Measurements from ENCODE around the gene S100A13. TPM values are rescaled to one million over a fixed set of nuclear protein-coding genes. Genes with fewer than 3 reads are reported as not detected.
A peak's percentile ranks its signal among the peaks of the same experiment; 100 is the strongest.

S100A13 gene
- total and polyA plus RNA-seq, 8 donors: 75.1 to 110 (median 84.6) TPM

- no peak for DNase-seq
- intact Hi-C loops (cut with DNase I): no loop called here
- Histone ChIP-seq H3K27me3 (no peaks in the 10 kb centered on the region), H3K27ac (peak overlapping the region; percentile 75 to 86), H3K9me3 (no peaks in the 10 kb centered on the region), H3K4me3 (peak overlapping the region in 1 of 2 donors; percentile 51), H3K4me1 (peaks cover 38 to 51% of the 10 kb centered on the region in 2 donors), H3K36me3 (peaks cover 0 to under 1% of the 10 kb centered on the region in 2 donors)
- no peak for TF ChIP-seq CTCF (IDR thresholded peaks at IDR 0.05)
- no peak for ATAC-seq
These were observed 13.9 kb downstream of the S100A13 start for GRCh38 chr1:153613406-153613805.

GRCh38 chr1:153612755-153613331 lies 14.5 kb downstream of the S100A13 start, which contains the start of gene S100A16:
S100A16 (minus strand) TSS chr1:153613137; CDS start chr1:153608151, 4,986 bp downstream.
- Histone ChIP-seq H3K27ac (peak within 1 kb of the TSS; percentile 75 to 86), H3K27me3 (no peaks in the 10 kb centered on the region), H3K4me3 (peak within 1 kb of the TSS; percentile 46 to 51), H3K9me3 (no peaks in the 10 kb centered on the region), H3K4me1 (peaks cover 39 to 48% of the 10 kb centered on the region in 2 donors), H3K36me3 (no peaks in the 10 kb centered on the region)
- intact Hi-C loops (cut with DNase I): no loop called here
- peak in 3 of 4 donors; percentile 82 to 92 (median 84) for DNase-seq
- ATAC-seq: peak; percentile 70
- TF ChIP-seq CTCF (IDR thresholded peaks at IDR 0.05): no peak

- Histone ChIP-seq H3K27me3 (no peaks in the 10 kb centered on the region), H3K4me3 (peak overlapping the region; percentile 46 to 51), H3K27ac (peak overlapping the region; percentile 75 to 86), H3K9me3 (no peaks in the 10 kb centered on the region), H3K4me1 (peaks cover 36 to 47% of the 10 kb centered on the region in 2 donors), H3K36me3 (peaks cover 0 to 6% of the 10 kb centered on the region in 2 donors)
- TF ChIP-seq CTCF (IDR thresholded peaks at IDR 0.05): no peak
- ATAC-seq (peak; percentile 2), DNase-seq (peak in 1 of 4 donors; percentile 27)
- intact Hi-C loops (cut with DNase I): no loop called here
These were observed 15.1 kb downstream of the S100A13 start for GRCh38 chr1:153612111-153612754.

GRCh38 chr1:153611356-153611755 lies 15.9 kb downstream of the S100A13 start:
- H3K36me3 ChIP-seq: peaks cover 0 to 14% of the 10 kb centered on the region in 2 donors
- H3K9me3 ChIP-seq: no peaks in the 10 kb centered on the region
- ATAC-seq (no peak), DNase-seq (no peak)
- TF ChIP-seq CTCF (IDR thresholded peaks at IDR 0.05): no peak
- peak overlapping the region in 1 of 2 donors; percentile 82 for H3K27ac ChIP-seq
- H3K4me3 ChIP-seq: peak overlapping the region in 1 of 2 donors; percentile 51
- no peaks in the 10 kb centered on the region for H3K27me3 ChIP-seq
- H3K4me1 ChIP-seq: peaks cover 33 to 44% of the 10 kb centered on the region in 2 donors
- intact Hi-C loops (cut with DNase I): no loop called here

- no peaks in the 10 kb centered on the region for H3K27me3 ChIP-seq
- peaks cover 33 to 39% of the 10 kb centered on the region in 2 donors for H3K4me1 ChIP-seq
- DNase-seq (no peak), ATAC-seq (no peak)
- TF ChIP-seq CTCF (IDR thresholded peaks at IDR 0.05): no peak
- H3K27ac ChIP-seq: peak overlapping the region; percentile 82 to 88
- intact Hi-C loops (cut with DNase I): no loop called here
- H3K9me3 ChIP-seq: no peaks in the 10 kb centered on the region
- H3K36me3 ChIP-seq: peaks cover 0 to 17% of the 10 kb centered on the region in 2 donors
- peak overlapping the region in 1 of 2 donors; percentile 51 for H3K4me3 ChIP-seq
These were observed 16.4 kb downstream of the S100A13 start for GRCh38 chr1:153610811-153611301.

Measured in left lung (tissue), 10 donors.